ENCODE measurements around the gene SARNP. TPM values are rescaled to one million over a fixed set of nuclear protein-coding genes. Genes with fewer than 3 reads are reported as not detected.
A peak's percentile ranks its signal among the peaks of the same experiment; 100 is the strongest.

The SARNP gene
- total and polyA plus RNA-seq, 9 of the 15 experiments (the other 6 are each of a cell fraction or from before 2014, with no cell fraction given) = 70.1 to 400 (median 198) TPM

DNA sequence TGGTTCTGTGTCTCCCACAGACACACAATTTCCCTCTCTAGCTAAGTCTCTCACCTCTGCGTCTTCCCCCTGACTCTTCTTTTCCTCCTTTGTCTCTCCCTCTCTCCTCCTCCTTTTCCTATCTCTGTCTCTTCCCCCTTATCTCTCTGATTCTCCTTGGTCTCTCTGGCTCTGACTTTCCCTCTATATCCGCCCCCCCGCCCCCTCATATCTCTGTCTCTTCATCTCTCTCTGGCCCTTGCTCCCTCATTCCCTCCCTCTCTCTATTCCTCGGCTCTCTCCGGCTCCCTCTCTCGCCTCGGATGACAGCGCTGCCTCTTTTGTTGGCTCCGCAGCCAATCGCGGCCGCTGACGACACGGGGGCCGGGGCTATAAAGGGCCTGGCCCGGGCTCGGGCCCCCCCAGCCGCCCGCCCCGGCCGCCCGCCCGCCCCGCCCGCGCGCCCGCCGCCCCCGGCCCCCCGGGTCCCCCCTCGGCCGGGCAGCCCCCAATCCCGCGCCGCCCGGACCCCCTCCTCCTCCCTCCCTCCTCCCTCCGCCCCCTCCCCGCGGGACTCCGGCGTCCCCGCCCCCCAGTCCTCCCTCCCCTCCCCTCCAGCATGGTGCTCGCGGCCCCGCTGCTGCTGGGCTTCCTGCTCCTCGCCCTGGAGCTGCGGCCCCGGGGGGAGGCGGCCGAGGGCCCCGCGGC lies 74.7 kb downstream of the SARNP start, which contains the start of gene GDF11 (continued):
- TF ChIP-seq, protein P1, sequence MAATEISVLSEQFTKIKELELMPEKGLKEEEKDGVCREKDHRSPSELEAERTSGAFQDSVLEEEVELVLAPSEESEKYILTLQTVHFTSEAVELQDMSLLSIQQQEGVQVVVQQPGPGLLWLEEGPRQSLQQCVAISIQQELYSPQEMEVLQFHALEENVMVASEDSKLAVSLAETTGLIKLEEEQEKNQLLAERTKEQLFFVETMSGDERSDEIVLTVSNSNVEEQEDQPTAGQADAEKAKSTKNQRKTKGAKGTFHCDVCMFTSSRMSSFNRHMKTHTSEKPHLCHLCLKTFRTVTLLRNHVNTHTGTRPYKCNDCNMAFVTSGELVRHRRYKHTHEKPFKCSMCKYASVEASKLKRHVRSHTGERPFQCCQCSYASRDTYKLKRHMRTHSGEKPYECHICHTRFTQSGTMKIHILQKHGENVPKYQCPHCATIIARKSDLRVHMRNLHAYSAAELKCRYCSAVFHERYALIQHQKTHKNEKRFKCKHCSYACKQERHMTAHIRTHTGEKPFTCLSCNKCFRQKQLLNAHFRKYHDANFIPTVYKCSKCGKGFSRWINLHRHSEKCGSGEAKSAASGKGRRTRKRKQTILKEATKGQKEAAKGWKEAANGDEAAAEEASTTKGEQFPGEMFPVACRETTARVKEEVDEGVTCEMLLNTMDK (IDR thresholded peaks at IDR 0.05; ENCODE audit: borderline replicate concordance, insufficient read depth, low read depth, low read length, poor library complexity, severe bottlenecking) = peak; percentile 27
- no peak for TF ChIP-seq BRF2 (IDR thresholded peaks at IDR 0.05; ENCODE audit: borderline replicate concordance, insufficient read depth, insufficient read length)

DNA sequence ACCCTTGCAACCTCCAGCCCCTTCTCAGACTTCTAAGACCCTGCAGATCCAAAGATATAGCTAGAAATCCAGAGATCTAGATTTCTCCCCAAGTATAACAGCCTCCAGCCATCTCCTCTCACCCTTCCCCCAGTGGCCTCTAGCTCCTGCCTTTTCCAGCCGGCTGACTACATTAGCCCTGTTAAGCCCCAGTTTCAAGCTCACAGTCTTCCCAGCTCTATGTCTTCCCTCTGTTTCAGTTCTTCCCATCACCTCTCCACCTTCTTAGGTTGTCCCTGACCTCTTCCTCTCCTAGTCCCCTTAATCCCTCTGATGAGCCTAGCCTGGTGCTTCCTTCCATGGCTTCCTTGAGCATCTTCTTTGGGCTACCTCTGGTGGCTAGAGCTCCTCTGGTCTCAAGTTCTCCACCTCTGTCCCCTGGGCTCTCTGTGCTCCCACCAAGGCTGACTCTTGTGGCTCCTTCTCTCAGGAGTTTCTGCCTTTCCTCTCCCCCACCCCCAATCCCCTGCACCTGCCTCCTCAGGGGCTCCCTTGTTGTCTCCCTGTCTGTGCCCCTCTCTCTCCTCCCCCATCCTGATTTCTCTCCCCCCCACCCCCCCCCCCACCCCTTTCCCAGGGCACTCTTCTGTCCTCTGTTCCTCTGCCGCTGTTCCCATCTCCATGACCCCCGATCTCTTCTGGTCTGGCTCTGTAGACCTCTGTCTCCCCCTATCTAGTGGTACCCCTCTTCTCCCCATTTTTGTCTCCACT lies 75.4 kb downstream of the SARNP start:
- CTCF ChIA-PET (ENCODE audit: low intra/inter-chr PET ratio) = interaction anchor here (1.1 kb wide), 1 partner anchor 448 kb away, joined by 4 read pairs; no protein-coding TSS in a partner anchor
- Histone ChIP-seq H3K79me2 (ENCODE audit: control insufficient read depth, insufficient read depth, low read length) (peaks cover 34% of the 10 kb centered on the region), H3K4me3 (peak overlapping the region; percentile 37), H3K36me3 (ENCODE audit: control insufficient read depth, insufficient read depth, low read length) (peaks cover 11% of the 10 kb centered on the region; the same call in 2 of the 3 replicates), H3K27ac (ENCODE audit: extremely low read depth, low read depth, low read length) (peak overlapping the region; percentile 44; the same call in 2 of the 3 replicates), H3K9me1 (ENCODE audit: control insufficient read depth, insufficient read depth, low read length) (no peaks in the 10 kb centered on the region), H3K9me3 (replicated peaks; ENCODE audit: control insufficient read depth, insufficient read depth, low read depth, low read length) (no peaks in the 10 kb centered on the region; the same call in 1 of the 2 replicates), H2AFZ (ENCODE audit: low read depth, low read length) (peak overlapping the region; percentile 89), H3K4me1 (replicated peaks in 1 of 2; ENCODE audit: control insufficient read depth in 2 of 2, insufficient read depth in 2 of 2, low read length in 2 of 2) (peaks cover 45 to 49% of the 10 kb centered on the region in 2 experiments), H3K9ac (ENCODE audit: insufficient read depth in 1 of 2, low read depth in 2 of 2, low read length in 2 of 2) (peak overlapping the region; percentile 61 to 77; a peak in 3 of 4 replicates), H3K4me2 (ENCODE audit: insufficient read depth, low read length) (peak overlapping the region; percentile 80), H3K27me3 (ENCODE audit: control insufficient read depth in 2 of 2, insufficient read depth in 2 of 2, low read length in 2 of 2) (no peaks in the 10 kb centered on the region), H4K20me1 (replicated peaks; ENCODE audit: control insufficient read depth, insufficient read depth, low read length) (no peaks in the 10 kb centered on the region)
- in situ Hi-C loops (cut with MboI) (no loop called here), intact Hi-C loops (cut with micrococcal nuclease) (loop anchor here (2.0 kb wide), 1 partner anchor 185 kb away; the partner anchor contains the start of gene PYM1)
- TF ChIP-seq, protein P2, sequence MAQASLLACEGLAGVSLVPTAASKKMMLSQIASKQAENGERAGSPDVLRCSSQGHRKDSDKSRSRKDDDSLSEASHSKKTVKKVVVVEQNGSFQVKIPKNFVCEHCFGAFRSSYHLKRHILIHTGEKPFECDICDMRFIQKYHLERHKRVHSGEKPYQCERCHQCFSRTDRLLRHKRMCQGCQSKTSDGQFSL (CRISPR knock-in tag; IDR thresholded peaks at IDR 0.05) = no peak
- TF ChIP-seq, protein P2 (tag; IDR thresholded peaks at IDR 0.05) = peak in 1 of 2 experiments; percentile 28; a peak in 1 of 4 replicates
- TF ChIP-seq ZNF263 (CRISPR knock-in tag; IDR thresholded peaks at IDR 0.05; ENCODE audit: borderline replicate concordance) (0 out of 2 replicates have a peak, but pooled peaks have one; percentile 14), MTF1 (CRISPR knock-in tag; IDR thresholded peaks at IDR 0.05; ENCODE audit: borderline replicate concordance) (no peak)
- no peak for ATAC-seq
- no TSS peak for BruUV-seq (replicated peaks)
- POLR2A ChIA-PET = interaction anchor here (0.6 to 4.5 kb wide), 8 partner anchors 12 to 429 kb away, joined by 3 to 44 read pairs (median 3); partner anchors contain the start of gene CD63
- WGBS (ENCODE audit: insufficient coverage, low coverage, missing lambda C conversion rate) = 23% methylated on average over 2 of the region's 3 CpGs
- DNase-seq (ENCODE audit: extremely low read depth in 1 of 4, low spot score in 3 of 4) = no peak
- FAIRE-seq = peak; percentile 54

All from K562 (cell line).